HG02571 (cell line): ENCODE measurements around the gene SLC39A3.
A peak's percentile ranks its signal among the peaks of the same experiment; 100 is the strongest.

Experiments used
- ATAC-seq: cut with Tn5 transposase; IDR thresholded peaks from one replicate; pipeline ENCODE4 v1.9.1; 2021; ENCODE audit warnings: mild to moderate bottlenecking, moderate library complexity; ENCODE audit not compliant: unreplicated experiment

SLC39A3 gene

DNA sequence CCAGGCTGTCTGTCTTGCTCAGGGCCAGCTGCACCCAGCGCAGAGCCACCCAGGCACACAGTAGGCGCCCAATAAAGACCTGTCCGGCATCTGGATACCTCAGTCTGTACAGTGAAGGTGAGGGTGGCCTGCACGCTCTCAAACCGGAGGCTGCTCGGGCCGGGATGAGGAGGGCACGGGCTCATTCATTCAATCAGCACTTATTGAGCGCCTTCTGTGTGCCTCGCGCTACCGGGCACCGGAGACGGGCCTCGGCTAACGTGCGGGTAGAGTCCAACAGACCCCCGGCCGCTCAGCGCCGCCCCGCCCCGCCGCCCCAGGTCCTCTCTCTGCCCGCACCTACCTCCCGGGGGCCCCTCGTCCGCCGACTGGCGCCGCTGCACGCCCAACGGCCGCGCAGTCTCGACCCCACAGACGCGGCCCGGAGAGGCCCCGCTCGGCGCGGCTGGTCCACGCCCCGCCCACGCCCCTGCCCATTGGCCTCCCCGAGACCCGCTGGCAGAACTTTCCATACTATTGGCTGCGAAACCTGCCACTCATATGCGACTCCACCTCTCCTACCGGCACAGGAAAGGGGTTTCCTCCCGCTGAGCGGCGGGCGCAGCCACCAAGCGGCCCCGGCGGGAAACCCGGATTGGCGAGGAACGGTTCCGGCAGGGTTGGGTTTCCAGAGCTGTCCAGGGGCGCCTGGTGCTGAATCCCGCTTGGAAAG, at the start of gene SLC39A3:
TSS of gene SLC39A3 (minus strand) at position 416 of the 712 bp plus-strand sequence. CDS start 2,760 bp downstream, outside the sequence.
- peak; percentile 92 for ATAC-seq

DNA sequence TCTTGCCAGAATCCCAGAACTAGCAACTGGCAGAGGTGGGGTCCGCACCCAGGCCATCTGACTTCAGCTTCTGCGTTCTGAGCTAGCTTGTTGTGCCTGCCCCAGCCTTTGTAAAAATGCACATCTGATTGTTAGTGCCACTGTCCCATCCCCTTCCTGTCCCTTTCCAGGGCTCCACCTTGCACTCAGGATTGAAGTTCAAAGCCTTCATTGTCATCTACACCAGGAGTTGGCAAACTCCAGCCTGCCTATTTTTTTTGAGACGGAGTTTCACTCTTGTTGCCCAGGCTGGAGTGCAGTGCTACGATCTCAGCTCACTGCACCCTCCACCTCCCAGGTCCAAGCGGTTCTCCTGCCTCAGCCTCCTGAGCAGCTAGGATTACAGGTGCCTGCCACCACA, 48.4 kb upstream of the SLC39A3 start:
- ATAC-seq = no peak

DNA sequence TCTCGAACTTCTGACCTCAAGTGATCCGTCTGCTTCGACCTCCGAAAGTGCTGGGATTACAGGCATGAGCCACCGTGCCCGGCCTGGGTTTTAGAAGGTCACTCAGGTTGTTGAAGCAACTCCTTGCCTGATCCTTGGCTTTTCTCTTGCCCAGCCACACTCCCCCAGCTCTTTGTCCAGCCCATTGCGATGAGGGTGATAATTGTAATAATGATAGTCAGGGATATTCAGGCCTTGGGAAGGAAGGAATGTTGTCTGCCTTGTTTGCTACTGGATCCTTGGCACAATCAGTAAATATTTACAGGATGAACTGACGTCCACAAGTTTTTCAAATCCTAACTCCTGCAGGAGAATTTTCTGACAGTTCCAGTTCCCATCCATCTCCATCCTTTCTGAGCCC, 47.3 kb upstream of the SLC39A3 start:
- no peak for ATAC-seq

DNA sequence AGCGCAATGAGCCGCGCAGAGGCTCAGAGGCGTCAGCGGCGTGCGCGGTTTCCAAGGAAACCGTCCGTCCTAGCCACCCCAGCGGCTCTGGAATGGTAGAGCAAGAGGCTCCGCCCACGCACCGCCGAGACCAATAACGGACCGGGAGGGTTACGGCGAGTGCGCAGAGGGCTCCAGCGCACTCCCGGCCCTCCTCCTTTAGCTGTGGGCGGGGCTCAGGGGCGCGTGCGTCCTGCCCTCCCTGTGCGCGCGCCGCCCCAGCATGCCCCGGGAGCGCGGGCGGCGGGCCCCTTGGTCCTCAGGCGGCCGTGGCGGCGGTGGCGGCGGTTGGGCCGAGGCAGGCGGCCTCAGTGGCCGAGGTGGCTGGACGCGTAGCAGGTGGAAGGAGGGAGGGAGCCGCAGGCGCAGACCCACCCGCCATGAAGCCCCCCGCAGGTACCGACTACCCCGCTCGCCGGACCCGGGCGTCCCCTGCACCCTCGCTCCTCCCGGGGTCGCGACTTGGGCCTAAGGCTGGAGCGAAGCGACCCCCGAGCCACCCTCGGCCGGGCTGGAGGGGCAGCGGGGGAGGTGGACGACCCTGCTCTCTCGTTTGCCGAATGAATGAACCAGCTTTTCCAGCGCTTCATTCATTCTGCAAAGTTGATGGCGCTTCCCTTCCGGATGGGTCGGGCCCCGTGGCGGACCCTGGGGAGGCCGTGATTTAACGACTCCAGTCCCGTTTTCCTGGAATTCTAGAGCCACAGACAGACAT, 45.6 kb upstream of the SLC39A3 start, which contains the start of gene THOP1:
TSS of gene THOP1 (plus strand) at position 260 of the 754 bp plus-strand sequence. CDS start at position 420, 160 bp downstream.
- peak; percentile 46 for ATAC-seq

DNA sequence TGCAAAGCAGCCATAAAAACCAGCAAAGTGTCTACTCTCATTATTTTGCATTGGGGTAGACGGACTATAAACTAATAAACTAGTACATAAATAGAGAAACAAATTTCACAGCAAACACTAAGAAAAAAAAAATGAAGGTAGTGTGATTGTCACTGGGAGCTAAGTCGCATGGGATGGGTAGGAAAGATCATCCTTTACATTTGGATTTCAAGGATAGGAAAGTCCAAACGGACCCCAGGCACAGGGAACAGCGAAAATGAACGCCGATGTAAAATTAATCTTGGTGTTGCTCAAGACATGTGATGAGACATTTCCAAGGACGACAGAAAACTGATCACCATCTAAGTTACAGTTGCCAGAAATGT, 43.9 kb upstream of the SLC39A3 start:
- ATAC-seq = no peak

DNA sequence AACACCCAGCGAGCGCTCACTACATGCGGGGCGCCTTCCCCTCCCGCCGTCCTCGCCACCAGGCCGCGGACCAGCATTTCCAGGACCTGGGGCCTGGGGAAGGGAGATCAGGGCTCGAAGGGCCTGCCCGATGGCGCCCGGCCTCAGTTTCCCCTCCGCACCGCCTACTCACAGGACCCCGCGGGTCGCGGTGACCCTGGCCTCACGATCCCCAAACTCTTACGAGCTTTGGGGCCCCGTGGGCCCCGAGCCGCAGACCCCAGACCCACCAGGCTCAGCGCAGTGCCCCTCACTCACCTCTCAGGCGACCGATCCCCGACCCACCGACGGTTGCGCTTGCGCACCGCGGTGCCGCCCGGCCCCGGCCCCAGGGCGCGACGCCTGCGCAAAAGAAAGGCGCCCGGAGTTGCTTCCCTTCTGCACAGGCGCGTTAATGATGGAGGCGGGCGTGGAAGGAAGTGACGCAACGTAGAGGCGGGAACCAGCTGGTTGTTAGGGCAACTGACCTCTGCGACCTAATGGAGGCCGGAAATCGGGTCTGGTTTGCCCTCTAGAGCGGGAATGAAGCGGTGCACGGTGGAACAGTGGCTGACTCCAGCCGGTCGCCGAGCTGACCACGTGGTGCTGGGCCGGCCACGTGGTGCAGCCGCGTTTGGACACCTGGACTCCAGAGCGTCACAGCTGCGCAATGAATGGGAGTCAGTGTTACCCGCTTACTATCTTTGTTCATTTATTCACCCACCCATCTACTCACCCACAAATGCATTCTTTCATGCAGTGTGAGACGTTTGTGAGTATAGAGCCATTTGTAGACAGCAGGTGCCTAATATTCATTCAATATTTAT, 43.3 kb upstream of the SLC39A3 start, which contains the start of gene SGTA:
TSS of gene SGTA (minus strand) at position 338 of the 845 bp plus-strand sequence. CDS start 14,205 bp downstream, outside the sequence.
- ATAC-seq = peak; percentile 74

DNA sequence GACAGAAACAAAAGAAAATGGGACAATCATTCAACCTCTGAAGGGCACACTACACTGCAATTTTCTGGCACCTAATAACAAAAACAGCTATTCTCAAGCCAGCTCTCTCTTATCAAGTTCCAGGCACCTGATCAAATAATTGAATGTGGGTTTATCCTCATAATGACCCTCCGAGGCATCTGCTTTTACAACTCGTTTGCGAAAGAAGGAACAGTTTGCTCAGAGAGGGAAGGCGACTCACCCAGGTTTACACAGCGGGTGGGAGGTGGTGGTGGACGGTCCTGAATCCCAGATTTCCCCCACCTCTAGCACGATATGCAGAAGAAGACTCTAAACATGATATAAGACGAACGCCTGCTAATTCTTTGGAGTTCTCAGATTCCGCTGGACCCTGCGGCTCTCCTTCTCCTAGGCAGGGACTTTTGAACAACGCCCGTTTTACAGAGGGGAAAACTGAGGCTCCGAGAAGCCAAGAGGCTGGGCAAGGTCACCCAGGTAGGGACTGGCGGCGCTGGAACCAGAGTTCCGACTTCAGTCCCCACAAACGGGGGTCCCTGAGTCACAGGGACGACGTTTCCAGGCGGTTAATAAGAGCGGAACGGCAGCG, 42.6 kb upstream of the SLC39A3 start:
- ATAC-seq = no peak

DNA sequence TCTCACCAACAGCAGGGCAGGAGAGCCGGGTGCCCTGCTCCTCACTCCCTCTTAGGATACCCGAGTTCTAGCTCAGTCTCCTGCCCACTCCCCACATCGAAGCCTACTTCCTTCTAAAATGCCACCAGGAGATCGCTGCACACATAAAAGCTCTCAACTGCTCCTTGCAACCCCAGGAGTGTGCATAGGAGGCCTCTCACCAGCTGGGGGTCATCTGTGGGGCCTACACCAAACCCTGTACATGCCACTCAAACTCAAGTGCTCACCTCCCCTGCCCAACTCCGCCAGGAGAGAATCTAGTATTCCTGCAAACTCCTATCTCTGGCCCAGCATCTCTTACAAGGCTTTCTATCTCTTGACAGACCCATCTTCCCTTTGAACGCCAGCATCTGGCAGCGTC, 40.5 kb upstream of the SLC39A3 start:
- ATAC-seq = no peak

DNA sequence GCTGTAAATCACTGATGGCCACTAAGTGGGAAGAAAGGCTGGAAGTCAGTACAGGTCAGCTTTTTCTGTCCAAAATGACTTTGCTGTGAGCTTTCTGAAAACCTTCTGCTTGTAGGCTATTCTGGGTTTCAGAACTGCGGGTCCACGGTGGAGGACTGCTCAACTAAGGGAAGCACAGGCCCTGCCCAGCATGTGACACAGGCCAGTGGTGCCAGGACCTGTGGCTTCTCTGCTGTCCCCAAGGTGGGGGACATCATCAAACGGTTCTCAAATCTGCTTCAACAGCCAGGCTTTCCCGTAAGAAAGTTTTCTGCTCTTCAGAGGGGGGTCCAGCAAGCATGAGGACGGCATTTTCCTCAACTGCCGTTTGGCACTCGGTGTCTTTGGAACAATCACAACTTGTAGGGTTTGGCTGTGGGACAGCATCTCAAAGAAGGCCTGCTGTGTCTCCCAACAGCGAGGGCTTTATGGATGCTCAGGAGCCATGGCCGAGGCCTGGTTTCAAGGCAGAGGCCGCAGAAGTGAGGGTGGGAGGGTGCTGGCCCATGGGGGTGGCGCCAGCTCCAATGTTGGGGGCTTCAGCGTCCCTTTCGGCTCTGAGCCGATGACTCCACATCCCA, 39.4 kb upstream of the SLC39A3 start:
- ATAC-seq = no peak

DNA sequence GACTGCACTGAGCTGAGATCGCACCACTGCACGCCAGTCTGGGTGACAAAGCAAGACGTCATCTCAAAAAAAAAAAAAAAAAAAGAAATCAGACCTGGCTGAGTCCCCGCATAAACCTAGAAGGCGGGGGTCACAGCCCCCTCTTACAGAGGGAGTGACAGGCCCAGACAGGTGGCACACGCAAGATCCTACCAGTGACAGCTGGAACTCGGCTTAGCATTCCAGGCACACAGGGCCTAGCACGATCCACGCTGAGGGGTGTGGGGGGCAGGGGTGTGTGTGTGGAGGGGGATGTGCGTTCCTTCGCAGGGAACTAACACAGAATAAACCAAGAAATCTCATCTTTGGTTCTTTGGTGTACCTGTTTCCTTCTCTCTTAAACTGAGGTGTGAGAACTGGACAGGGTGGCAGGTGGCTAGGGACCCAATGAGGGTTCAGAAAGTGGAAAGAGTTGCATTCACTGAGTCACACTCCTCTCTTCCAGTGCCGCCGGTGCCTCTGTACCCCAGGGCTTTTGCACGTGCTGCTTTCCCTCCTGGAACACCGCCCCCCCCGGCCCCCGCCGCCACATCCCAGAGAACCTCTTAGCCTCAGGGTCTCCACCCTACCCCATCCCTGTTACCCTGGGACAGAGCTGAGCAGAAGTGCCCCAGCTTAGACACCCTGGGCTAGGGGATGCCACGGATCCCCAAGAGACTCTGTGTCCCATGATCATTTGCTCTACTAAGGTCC, 38.3 kb upstream of the SLC39A3 start:
- no peak for ATAC-seq

DNA sequence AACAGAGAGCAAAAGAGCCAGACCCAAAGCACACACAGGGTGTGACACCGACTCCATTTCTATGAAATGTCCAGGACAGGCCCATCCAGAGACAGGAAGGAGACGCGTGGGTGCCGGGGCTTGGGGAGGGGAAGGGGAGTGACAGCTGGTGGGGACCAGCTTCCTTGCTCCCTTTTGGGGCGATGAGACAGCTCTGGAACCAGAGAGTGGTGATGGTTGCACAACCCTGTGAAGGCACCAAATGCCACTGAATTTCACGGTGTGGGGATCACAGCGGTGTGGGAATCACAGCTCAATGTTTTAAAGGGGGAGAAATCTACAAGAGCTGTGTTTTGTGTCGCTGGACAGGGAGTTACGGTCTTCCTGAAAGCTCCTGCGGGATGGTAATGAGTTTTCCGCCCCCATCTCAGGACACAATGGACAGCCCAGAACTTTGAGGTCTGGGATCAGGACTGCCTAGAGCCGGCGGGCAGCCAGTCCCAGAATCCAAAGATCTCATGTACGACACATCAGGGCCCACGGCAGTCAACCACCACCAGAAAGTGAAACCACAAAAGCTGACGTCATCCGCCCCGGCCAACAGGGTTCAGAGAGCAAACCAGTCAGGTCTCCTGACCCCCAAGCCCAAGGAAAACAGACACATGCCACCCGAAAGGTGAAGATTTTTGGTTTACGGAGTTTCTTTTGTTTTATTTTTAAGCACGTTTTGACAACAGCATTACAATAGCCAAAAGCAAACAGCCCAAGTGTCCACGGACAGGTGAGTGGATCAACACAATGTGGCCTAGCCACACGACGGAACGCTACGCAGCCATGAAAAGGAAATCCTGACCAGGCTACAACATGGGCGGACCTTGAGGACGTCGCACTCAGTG, 36.0 kb upstream of the SLC39A3 start:
- ATAC-seq = no peak

DNA sequence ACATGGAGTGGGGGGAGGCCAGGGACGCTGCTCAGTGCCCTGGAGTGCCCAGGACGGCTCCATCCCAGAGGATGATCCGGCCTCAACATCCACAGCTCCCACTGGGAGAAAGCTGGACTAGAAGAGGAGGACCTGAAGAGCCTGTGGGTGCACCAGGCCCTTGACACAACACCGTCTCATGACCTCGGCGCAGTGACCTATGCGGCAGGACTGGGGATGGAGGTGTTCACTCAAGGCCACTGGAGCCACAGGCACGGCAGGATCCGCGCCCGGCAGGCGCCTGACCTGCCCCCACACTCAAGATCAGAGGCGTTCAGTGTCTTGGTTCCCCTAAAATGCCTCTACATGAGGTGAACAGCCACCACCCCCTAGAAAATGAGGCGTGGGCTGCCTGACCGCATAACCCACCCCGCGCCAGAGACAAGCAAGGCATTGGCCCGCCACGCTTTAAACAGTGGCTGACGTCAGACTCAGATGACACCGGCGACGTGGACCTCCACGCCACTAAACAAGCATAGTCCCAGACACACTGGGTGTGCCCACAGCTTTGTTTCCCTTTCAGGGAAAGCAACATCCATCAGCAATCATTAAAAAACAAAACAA, 35.2 kb upstream of the SLC39A3 start:
- no peak for ATAC-seq

- ATAC-seq = no peak
Observed at GRCh38 chr19:2774083-2774679, 34.4 kb upstream of the SLC39A3 start.

GRCh38 chr19:2771786-2772674, 32.2 kb upstream of the SLC39A3 start:
- no peak for ATAC-seq

GRCh38 chr19:2770055-2771013, 30.5 kb upstream of the SLC39A3 start:
- no peak for ATAC-seq

- no peak for ATAC-seq
Observed at GRCh38 chr19:2769218-2769617, 29.4 kb upstream of the SLC39A3 start.
